GM18868 (cell line): ENCODE results near the gene ERGIC2.

Source experiments
- ATAC-seq: cut with Tn5 transposase; IDR thresholded peaks from one replicate; pipeline ENCODE4 v1.9.1; 2021; ENCODE audit warnings: mild to moderate bottlenecking, moderate library complexity; ENCODE audit not compliant: unreplicated experiment

ERGIC2 gene

GRCh38 chr12:29376118-29376517, 4.9 kb downstream of the ERGIC2 start:
- peak; percentile 31 for ATAC-seq

- ATAC-seq: peak; percentile 68
These were observed 6.1 kb downstream of the ERGIC2 start for GRCh38 chr12:29374913-29375312.

GRCh38 chr12:29374012-29374411, 7.0 kb downstream of the ERGIC2 start:
- ATAC-seq: no peak

- ATAC-seq: no peak
These were observed 15.9 kb downstream of the ERGIC2 start for GRCh38 chr12:29365091-29365490.

GRCh38 chr12:29354954-29355353, 26.0 kb downstream of the ERGIC2 start:
- ATAC-seq: no peak

- ATAC-seq: no peak
These were observed 30.9 kb downstream of the ERGIC2 start for GRCh38 chr12:29350080-29350479.

- ATAC-seq: no peak
These were observed 34.1 kb downstream of the ERGIC2 start for GRCh38 chr12:29346769-29347421.

DNA sequence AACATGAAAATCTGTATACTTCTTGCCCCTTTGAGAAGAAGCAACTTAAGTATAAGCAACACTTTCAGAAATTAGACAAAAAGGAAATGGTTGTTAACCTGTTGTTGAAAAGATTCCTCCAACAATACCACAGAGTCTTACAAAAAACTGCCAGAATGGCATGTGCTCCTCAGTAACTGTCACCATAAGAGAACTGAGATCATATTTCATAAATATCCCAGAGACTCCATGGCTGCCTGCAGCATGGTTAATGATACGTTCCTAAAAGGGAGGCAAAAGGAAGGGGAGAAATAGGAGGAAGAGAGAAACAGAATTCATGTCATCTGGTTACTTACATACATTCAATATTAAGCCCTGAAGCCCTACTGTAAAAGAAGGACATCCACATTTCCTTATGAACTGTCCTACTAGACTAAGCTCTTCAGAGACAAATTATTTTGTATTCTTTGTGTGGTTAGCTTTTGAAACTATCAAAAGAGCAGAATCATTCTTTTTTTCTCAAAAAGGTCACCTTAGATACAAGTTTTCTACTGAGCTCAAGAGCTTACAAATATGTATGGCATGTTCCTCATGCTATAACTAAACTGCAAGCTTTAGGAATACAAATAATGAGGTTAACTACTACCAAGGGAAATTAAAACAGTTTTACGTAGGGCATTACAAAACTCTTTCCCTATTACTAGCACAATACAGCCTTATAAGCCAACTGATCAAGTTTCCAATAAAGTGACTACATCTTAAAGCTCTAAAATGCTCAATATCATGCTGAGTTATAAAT, 37.8 kb downstream of the ERGIC2 start:
- no peak for ATAC-seq

DNA sequence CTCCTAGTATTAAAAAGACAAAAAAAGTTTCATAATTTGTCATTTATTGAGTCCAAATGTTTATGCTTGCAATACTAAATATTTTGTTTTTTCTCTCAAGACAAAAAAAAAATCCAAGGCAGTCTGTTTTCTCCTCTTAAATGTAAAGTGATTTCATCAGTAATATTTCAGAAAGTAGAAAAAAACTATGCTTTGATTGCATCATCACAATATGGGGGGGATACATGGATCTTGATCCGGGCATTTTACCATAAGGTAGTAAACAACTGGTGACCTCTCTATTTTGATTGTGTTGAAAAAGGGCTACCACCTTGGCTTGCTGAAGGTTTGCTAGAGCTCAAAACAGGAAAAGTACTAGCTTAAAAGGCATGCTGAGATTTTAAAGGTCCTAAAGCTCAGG, 43.6 kb downstream of the ERGIC2 start:
- ATAC-seq: no peak

DNA sequence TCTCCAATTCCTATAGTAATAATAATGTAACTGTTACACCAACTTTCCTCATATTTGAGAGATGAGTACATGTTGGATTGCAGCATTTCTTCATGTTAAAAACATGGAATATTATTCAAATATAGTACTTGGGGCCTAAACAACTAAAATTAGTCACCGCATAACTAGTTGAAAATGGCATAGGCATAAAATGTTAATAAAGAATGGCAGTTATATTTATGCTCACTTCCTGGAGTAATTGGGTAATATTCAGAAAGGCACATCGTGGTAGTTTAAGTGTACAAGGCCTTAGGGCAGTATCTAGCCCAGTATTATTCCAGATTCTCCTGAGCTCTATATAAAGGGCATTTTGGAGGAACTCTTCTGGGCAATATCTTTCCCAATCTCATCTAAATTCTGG, 46.0 kb downstream of the ERGIC2 start:
- no peak for ATAC-seq

GRCh38 chr12:29333178-29333577, 47.8 kb downstream of the ERGIC2 start:
- no peak for ATAC-seq

DNA sequence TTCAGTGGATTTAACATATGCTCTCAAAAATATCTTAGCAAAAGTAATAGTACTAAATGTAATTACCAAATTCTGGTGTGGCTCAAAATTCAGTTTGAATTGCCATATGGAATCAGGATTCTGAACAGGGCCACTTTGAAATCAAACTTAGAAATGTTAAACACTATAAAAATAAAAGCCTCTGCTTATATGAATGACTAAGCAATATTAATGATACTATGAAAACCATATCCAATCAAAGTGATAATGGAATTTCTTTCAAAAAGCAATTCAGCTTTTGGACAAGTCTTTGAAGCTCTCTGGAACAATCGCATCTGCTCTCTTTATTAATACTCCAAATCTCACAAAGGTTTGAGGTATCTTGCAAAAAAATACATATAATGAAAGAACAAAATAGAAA, 51.6 kb downstream of the ERGIC2 start:
- no peak for ATAC-seq

- no peak for ATAC-seq
These were observed 58.8 kb downstream of the ERGIC2 start for GRCh38 chr12:29322157-29322556.

DNA sequence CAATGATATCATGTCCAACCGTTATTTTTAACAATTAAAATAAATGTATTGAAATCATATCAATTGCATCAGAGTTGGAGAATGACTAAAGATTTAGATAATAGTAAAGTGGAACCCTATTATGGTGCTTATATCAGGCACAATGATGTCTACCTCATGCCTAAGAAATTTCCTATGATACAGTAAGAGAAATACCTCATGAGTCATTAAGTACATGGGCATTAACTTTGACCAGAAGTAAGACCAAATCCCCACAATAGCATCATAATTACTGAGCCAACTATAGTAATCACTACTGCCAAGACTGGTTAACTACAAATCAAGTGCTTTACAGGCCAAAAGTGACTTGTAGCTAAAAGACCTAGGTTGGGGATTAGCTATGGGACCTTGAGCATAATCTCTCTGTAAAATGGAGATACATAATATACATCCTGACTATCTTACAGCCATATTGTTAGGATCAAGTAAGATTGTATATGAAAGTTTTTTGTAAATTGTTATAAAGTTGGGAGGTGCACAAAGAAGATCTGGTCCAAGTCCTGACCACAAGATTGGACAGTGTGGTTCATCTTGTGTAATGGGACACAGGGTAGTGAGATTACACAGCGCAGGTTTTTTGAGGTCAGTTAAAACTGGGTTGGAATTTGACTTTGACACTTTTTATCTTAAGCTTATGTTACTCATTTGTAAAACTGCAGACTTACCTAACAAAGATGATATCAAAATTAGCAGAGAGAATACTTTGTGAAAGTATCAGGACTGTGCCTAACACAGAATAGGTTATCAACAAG, 60.5 kb downstream of the ERGIC2 start:
- ATAC-seq: no peak

DNA sequence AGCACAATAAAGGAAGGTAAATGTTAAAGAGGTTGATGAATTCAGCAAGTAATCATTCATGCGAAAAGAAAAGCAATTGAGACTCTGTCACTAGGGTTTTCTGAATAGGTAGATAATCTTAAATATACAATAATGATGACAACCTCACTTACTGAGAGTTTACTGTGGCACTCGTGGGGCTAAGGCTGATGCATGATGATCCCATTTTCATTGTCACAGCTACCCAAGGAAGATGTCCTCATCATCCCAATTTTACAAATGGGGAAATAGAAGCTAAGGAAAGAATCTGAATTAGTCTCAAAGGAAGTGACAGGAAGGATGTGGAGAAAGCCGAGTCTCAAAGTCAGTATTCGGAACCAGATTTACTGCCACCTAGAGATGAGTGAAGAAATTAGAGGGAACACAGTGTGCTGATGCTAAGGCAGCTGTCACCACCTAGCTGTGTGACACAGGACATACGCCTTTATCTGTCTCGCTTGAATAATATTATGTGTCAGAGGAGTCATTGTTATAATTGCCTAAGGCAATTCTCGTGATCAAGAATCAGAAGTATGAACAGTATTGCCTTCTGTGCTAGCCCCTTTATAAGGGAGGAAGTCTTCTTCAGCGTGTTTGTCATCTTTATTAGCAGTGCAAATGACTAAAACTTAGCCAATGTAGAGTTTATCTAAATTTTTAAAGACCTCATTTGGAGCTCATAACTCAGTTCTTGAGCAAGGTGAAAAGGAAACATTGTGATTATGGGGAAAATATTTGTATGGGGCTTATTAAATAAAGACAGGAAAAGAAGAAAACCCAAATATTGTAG, 63.2 kb downstream of the ERGIC2 start:
- ATAC-seq: peak; percentile 100

GRCh38 chr12:29316752-29317151, 64.2 kb downstream of the ERGIC2 start:
- no peak for ATAC-seq

GRCh38 chr12:29314416-29314815, 66.6 kb downstream of the ERGIC2 start:
- ATAC-seq: no peak

DNA sequence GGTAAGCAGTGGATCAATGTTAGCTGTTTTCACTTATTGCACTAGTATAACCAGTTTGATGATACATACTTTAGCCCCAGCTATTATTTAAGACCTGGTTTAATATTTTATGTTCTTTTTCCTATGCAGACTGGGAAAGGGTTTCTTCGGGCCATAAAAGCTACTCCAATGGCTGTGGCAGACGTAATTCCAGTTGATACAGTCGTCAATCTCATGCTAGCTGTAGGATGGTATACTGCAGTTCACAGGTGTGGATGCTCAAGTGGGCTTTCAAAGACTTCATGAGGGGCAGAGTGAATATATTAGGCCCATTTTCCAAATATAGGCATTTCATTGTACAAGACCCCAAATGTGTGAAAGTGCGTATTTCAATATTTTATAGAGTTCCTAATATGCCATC, 70.1 kb downstream of the ERGIC2 start:
- no peak for ATAC-seq

GRCh38 chr12:29309320-29309902, 71.6 kb downstream of the ERGIC2 start:
- ATAC-seq: no peak

DNA sequence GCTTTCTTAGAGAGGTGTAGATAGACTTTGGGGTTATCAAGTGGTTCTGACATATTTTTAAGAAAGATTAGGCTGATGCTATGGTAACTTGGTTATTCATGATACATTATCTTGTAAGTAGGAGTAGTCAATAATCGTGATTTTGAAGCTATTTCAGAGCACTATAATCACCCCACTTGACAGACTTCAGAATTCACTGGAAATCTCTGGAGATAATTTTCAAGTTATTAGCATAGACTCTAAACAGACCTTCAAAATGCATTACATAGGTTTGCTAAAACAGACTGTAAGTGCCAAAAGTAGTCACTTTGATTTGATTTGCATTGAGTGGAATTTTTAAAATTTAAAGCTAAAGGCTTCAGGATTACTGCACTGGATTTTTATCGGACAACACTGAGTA, 74.3 kb downstream of the ERGIC2 start:
- ATAC-seq: no peak

- no peak for ATAC-seq
These were observed 74.7 kb downstream of the ERGIC2 start for GRCh38 chr12:29306266-29306665.
